Gastrocnemius medialis (tissue), 4 donors: ENCODE data around the gene MAN1A2.

ENCODE experiments used
- CTCF ChIP-seq, 5 experiments: fragments of 450-650 bp in 3 of 5; fragments of 200-600 bp in 2 of 5; sonication (generic) in 2 of 5; IDR thresholded peaks in 4 of 5; conservative IDR thresholded peaks in 1 of 5; 1 replicate in 4 of 5; 2 replicates in 1 of 5; pipeline ENCODE4 v1.5.1; 2016 to 2019; ENCODE audit warnings: antibody characterized with exemption in 5 of 5, mild to moderate bottlenecking in 3 of 5, moderate library complexity in 3 of 5
- POLR2A ChIP-seq, 2 donors: fragments of 450-650 bp; IDR thresholded peaks; one replicate each; pipeline ENCODE4 v1.6.1; 2017; ENCODE audit warnings: antibody characterized with exemption in 2 of 2, mild to moderate bottlenecking in 2 of 2, moderate library complexity in 2 of 2

DNA sequence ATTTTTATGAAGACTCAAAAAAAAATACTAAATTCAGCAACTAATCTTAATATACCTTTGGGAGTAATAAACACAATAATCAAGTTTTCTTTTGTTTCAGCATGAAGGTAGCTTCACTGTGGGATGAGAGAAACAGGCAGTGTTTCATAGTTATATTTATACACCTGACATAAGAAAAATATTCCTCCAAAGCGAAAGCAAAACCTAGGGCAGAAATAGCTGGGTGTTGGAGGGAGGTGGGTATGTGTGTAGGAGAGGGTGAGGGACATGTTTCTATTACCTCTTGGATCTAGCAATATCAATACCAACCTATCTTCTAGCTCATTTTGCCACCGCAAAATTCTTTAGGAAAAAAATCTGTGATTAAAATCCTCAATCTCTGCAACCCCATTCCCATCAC is 24.9 kb upstream of the MAN1A2 start:
- no peak for TF ChIP-seq CTCF (IDR thresholded peaks at IDR 0.05 in 4 of 5, conservative IDR thresholded peaks at IDR 0.05 in 1 of 5)
- no peak for TF ChIP-seq POLR2A (IDR thresholded peaks at IDR 0.05)
